B cell (primary cell): Measurements from ENCODE around the gene NUDT16L1. TPM values are rescaled to one million over a fixed set of nuclear protein-coding genes. Genes with fewer than 3 reads are reported as not detected.
A peak's percentile ranks its signal among the peaks of the same experiment; 100 is the strongest.

Experiments
- ATAC-seq: fragments of 200-7000 bp; cut with Tn5 transposase; one replicate; pipeline ENCODE4 v1.10.0; 2021; ENCODE audit warnings: low read depth, mild to moderate bottlenecking, moderate number of reproducible peaks, moderate library complexity
- CTCF ChIA-PET: fragments of 350-600 bp; sonication (Branson Sonifier 250); formaldehyde crosslinking; loops from one replicate; lab custom pipeline; 2021; ENCODE audit warnings: antibody characterized with exemption, inconsistent platforms; lab: Charles Lee
- POLR2A ChIA-PET: fragments of 350-600 bp; sonication (Branson Sonifier 250); formaldehyde crosslinking; loops from one replicate; lab custom pipeline; 2021; ENCODE audit warnings: antibody characterized with exemption; lab: Charles Lee
- DNase-seq: peaks from one replicate; pipeline ENCODE4 v3.0.0; 2013
- H2AFZ ChIP-seq: 2 replicates; pipeline ENCODE4 v1.6.1; 2012; ENCODE audit warnings: mild to moderate bottlenecking, low read depth, low read length; ENCODE audit not compliant: insufficient read depth, poor library complexity, severe bottlenecking
- H3K27ac ChIP-seq, 2 donors: 1 replicate in 1 of 2; 2 replicates in 1 of 2; pipeline ENCODE4 v1.5.1; 2012 to 2013; ENCODE audit warnings: low read length in 2 of 2, mild to moderate bottlenecking in 2 of 2, moderate library complexity in 1 of 2
- H3K27me3 ChIP-seq, 4 experiments: fragments of 200-600 bp in 1 of 4; sonication (generic) in 1 of 4; replicated peaks in 1 of 4; 1 replicate in 2 of 4; 2 replicates in 2 of 4; pipeline versions ENCODE4 v1.6.1 to v1.7.0; 2013 to 2016; ENCODE audit warnings: low read length in 3 of 4, mild to moderate bottlenecking in 2 of 4, mixed read lengths in 1 of 4, moderate library complexity in 1 of 4; ENCODE audit not compliant: insufficient read depth in 4 of 4, control insufficient read depth in 3 of 4; ENCODE audit errors: control extremely low read depth in 1 of 4
- H3K36me3 ChIP-seq, 2 experiments: replicated peaks in 1 of 2; 1 replicate in 1 of 2; 2 replicates in 1 of 2; pipeline versions ENCODE4 v1.6.1 to v1.7.1; 2013; ENCODE audit warnings: low read length in 1 of 2; ENCODE audit not compliant: insufficient read depth in 2 of 2, control insufficient read depth in 1 of 2; ENCODE audit errors: control extremely low read depth in 1 of 2, extremely low read depth in 1 of 2
- H3K4me1 ChIP-seq, 2 donors: fragments of 200-600 bp in 1 of 2; sonication (generic) in 1 of 2; 1 replicate in 1 of 2; 2 replicates in 1 of 2; pipeline versions ENCODE4 v1.5.1 to v1.6.1; 2013 to 2017; ENCODE audit warnings: low read length in 2 of 2; ENCODE audit not compliant: control insufficient read depth in 2 of 2, insufficient read depth in 2 of 2
- H3K4me2 ChIP-seq: replicated peaks from 2 replicates; pipeline ENCODE3; 2012; ENCODE audit warnings: mild to moderate bottlenecking, low read depth, low read length; ENCODE audit not compliant: poor library complexity, severe bottlenecking
- H3K4me3 ChIP-seq, 5 experiments: fragments of 200-600 bp in 1 of 5; sonication (generic) in 1 of 5; 1 replicate in 3 of 5; 2 replicates in 2 of 5; pipeline versions ENCODE4 v1.5.1 to v1.7.0; 2011 to 2016; ENCODE audit warnings: low read length in 4 of 5, mild to moderate bottlenecking in 4 of 5, low read depth in 2 of 5, control low read depth in 1 of 5, moderate library complexity in 1 of 5; ENCODE audit not compliant: insufficient read depth in 1 of 5; ENCODE audit errors: control extremely low read depth in 1 of 5, extremely low read depth in 1 of 5
- H3K79me2 ChIP-seq: fragments of 200-600 bp; sonication (generic); one replicate; pipeline ENCODE4 v1.6.0; 2016; ENCODE audit warnings: low read length; ENCODE audit not compliant: control insufficient read depth, insufficient read depth
- H3K9ac ChIP-seq: fragments of 200-600 bp; sonication (generic); 2 replicates; pipeline ENCODE4 v1.6.1; 2017; ENCODE audit warnings: mild to moderate bottlenecking, low read length, moderate library complexity
- H3K9me3 ChIP-seq, 3 donors: one replicate each; pipeline versions ENCODE4 v1.6.1 to v1.7.1; 2013; ENCODE audit warnings: low read length in 2 of 3; ENCODE audit not compliant: control insufficient read depth in 2 of 3, insufficient read depth in 1 of 3; ENCODE audit errors: control extremely low read depth in 1 of 3
- H4K20me1 ChIP-seq: 2 replicates; pipeline ENCODE4 v1.6.0; 2012; ENCODE audit warnings: mild to moderate bottlenecking, low read length; ENCODE audit not compliant: insufficient read depth, control insufficient read depth, poor library complexity, severe bottlenecking
- H3K27ac Mint-ChIP-seq: one replicate; pipeline ENCODE4 v1.8.0; 2021; ENCODE audit warnings: mixed read lengths
- H3K27me3 Mint-ChIP-seq: one replicate; pipeline ENCODE4 v1.8.0; 2021; ENCODE audit warnings: mixed read lengths
- H3K4me1 Mint-ChIP-seq: one replicate; pipeline ENCODE4 v1.8.0; 2021; ENCODE audit warnings: mixed read lengths
- H3K4me3 Mint-ChIP-seq: one replicate; pipeline ENCODE4 v1.8.0; 2021; ENCODE audit warnings: mixed read lengths
- H3K9me3 Mint-ChIP-seq: one replicate; pipeline ENCODE4 v1.8.0; 2022; ENCODE audit warnings: mixed read lengths; ENCODE audit not compliant: insufficient read depth
- EZH2 ChIP-seq: IDR thresholded peaks from 2 replicates; pipeline ENCODE4 v1.6.1; 2012; ENCODE audit warnings: borderline replicate concordance, low read depth, mild to moderate bottlenecking, moderate library complexity, low read length; ENCODE audit not compliant: insufficient read depth, poor library complexity, severe bottlenecking
- whole genome bisulfite sequencing: methylation state at CpG from one replicate; pipeline ENCODE4 v1.1.5; 2013; ENCODE audit warnings: missing lambda C conversion rate; ENCODE audit not compliant: insufficient coverage; 5-methylcytosine and 5-hydroxymethylcytosine counted together
- intact Hi-C: fragments of 100-400 bp; cut with micrococcal nuclease; formaldehyde crosslinking; loops from one replicate; pipeline ENCODE4 v1.10.0; 2022
- polyA plus RNA-seq: library from polyadenylated mRNA; depleted of rRNA; stranded (reverse); fragments of >200 nt; gene quantifications from 2 replicates; pipeline ENCODE4 v1.2.3, GENCODE V29; 2012
- total RNA-seq, 2 donors: library from RNA; stranded (reverse); fragments of 120-200 nt in 1 of 2; gene quantifications; 1 replicate in 1 of 2; 2 replicates in 1 of 2; pipeline versions ENCODE4 v1.2.3 to v1.2.4, GENCODE V29; 2013 to 2022
- TF ChIP-seq, protein P1 (sequence below): fragments of 200-600 bp; IDR thresholded peaks from one replicate; pipeline ENCODE4 v1.8.0; 2022; ENCODE audit warnings: antibody characterized with exemption, mild to moderate bottlenecking

The NUDT16L1 gene
- total and polyA plus RNA-seq, 2 donors (not counting 1 experiment from before 2014, with no cell fraction given): 38.5 to 59.2 TPM

DNA sequence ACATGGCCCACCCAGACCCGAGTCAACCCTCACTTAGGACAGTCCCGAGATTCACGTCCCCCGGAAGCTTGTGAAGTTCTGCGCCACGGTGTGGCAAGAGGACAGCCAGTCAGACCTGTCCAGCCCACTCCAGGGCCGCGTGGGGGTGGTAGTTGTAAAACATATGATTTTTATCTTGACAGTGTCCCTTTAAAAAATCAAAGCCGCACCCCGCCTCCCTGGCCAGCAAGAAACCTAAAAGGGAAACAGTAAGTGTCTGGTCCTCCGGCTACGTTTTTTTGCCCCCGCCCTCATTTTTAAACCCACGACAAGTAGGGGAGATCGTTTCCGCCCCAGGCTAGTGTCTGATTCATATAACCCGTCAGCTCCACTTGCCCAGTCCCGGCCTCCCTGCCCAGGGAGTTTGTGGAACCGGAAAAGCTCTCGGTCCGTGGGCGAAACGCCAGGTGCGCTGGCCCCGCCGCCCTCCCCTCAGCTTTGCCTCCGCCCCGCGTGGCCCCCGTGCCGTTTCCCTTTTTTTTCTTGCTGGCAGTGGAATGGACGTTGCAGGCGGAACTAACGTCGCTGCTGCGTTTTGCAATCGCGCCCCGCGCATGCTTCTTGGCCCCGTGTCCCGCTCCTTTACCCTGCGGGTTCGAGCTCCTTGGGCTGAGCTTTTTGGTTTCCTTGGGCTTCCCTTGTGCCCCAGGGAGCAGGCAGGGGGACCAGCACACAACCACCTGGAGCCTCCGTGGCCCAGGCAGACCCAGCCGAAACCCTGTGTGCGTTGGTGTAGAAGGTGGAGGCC, 13.3 kb upstream of the NUDT16L1 start:
- peak overlapping the region; percentile 59 for H3K27ac Mint-ChIP-seq
- ATAC-seq: peak; percentile 21

More for the DNA sequence above, 13.3 kb upstream of the NUDT16L1 start:
- H3K4me1 Mint-ChIP-seq: no peaks in the 10 kb centered on the region
- Histone ChIP-seq H2AFZ (no peak overlapping the region), H4K20me1 (peaks cover 25% of the 10 kb centered on the region), H3K4me3 (peak overlapping the region in 2 of 5 experiments; percentile 11 to 20), H3K4me2 (no peak overlapping the region), H3K9ac (no peak overlapping the region), H3K9me3 (no peaks in the 10 kb centered on the region), H3K27ac (peak overlapping the region in 1 of 2 donors; percentile 24), H3K79me2 (peaks cover 10% of the 10 kb centered on the region), H3K4me1 (no peaks in the 10 kb centered on the region), H3K27me3 (no peaks in the 10 kb centered on the region), H3K36me3 (peaks cover 0 to 49% of the 10 kb centered on the region in 2 experiments)
- no peaks in the 10 kb centered on the region for H3K9me3 Mint-ChIP-seq
- intact Hi-C loops: no loop called here
- no peak overlapping the region for H3K4me3 Mint-ChIP-seq
- POLR2A ChIA-PET: no interaction called here
- no peaks in the 10 kb centered on the region for H3K27me3 Mint-ChIP-seq
- TF ChIP-seq, protein P1, sequence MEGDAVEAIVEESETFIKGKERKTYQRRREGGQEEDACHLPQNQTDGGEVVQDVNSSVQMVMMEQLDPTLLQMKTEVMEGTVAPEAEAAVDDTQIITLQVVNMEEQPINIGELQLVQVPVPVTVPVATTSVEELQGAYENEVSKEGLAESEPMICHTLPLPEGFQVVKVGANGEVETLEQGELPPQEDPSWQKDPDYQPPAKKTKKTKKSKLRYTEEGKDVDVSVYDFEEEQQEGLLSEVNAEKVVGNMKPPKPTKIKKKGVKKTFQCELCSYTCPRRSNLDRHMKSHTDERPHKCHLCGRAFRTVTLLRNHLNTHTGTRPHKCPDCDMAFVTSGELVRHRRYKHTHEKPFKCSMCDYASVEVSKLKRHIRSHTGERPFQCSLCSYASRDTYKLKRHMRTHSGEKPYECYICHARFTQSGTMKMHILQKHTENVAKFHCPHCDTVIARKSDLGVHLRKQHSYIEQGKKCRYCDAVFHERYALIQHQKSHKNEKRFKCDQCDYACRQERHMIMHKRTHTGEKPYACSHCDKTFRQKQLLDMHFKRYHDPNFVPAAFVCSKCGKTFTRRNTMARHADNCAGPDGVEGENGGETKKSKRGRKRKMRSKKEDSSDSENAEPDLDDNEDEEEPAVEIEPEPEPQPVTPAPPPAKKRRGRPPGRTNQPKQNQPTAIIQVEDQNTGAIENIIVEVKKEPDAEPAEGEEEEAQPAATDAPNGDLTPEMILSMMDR: no peak
- no peak for TF ChIP-seq EZH2
- 94% methylated on average over 44 of the region's 47 CpGs for WGBS
- DNase-seq: no peak
- CTCF ChIA-PET: no interaction called here
